ENCODE data around the gene ECHS1. TPM values are rescaled to one million over a fixed set of nuclear protein-coding genes. Genes with fewer than 3 reads are reported as not detected.

Gene ECHS1
- polyA plus RNA-seq, 2 of the 4 experiments (the other 2 are of a cell fraction) = 66.7 to 133 TPM

- WGBS (ENCODE audit: missing lambda C conversion rate) = 96% methylated on average over 7 of the region's 7 CpGs
- Histone ChIP-seq H3K4me3 (no peak overlapping the region), H3K27ac (no peak overlapping the region), H3K4me2 (no peak overlapping the region), H3K9me3 (no peaks in the 10 kb centered on the region), H3K4me1 (peaks cover 10% of the 10 kb centered on the region; the same call in 2 of the 3 replicates)
- ChIA-PET POLR2A (no interaction called here), CTCF (interaction anchor here (1.1 kb wide), 1 partner anchor 69 kb away, joined by 3 read pairs; no protein-coding TSS in a partner anchor)
- DNase-seq (ENCODE audit: low read depth in 1 of 2, low spot score in 1 of 2) = no peak
- FAIRE-seq = no peak
- TF ChIP-seq TFCP2L1 (CRISPR knock-in tag; IDR thresholded peaks at IDR 0.05) (no peak), KDM5A (IDR thresholded peaks at IDR 0.05) (no peak), TP53 (CRISPR knock-in tag; IDR thresholded peaks at IDR 0.05) (no peak), EHMT2 (IDR thresholded peaks at IDR 0.05; ENCODE audit: low read depth) (no peak), FOSB (CRISPR knock-in tag; IDR thresholded peaks at IDR 0.05) (no peak), SMC3 (IDR thresholded peaks at IDR 0.05) (no peak), CEBPB (IDR thresholded peaks at IDR 0.05) (no peak), ZSCAN20 (CRISPR knock-in tag; IDR thresholded peaks at IDR 0.05) (no peak), RFX5 (IDR thresholded peaks at IDR 0.05) (no peak), NR3C1 (IDR thresholded peaks at IDR 0.05) (no peak), CHD4 (IDR thresholded peaks at IDR 0.05; ENCODE audit: borderline replicate concordance) (no peak), HEYL (CRISPR knock-in tag; IDR thresholded peaks at IDR 0.05) (no peak), EHF (CRISPR knock-in tag; IDR thresholded peaks at IDR 0.05) (no peak), HOXB13 (CRISPR knock-in tag; IDR thresholded peaks at IDR 0.05; ENCODE audit: low read depth) (no peak), ZC3H11A (IDR thresholded peaks at IDR 0.05) (no peak), SREBF2 (IDR thresholded peaks at IDR 0.05) (no peak), BHLHE40 (IDR thresholded peaks at IDR 0.05; ENCODE audit: low read depth, low read length) (no peak)
- TF ChIP-seq, protein P1, sequence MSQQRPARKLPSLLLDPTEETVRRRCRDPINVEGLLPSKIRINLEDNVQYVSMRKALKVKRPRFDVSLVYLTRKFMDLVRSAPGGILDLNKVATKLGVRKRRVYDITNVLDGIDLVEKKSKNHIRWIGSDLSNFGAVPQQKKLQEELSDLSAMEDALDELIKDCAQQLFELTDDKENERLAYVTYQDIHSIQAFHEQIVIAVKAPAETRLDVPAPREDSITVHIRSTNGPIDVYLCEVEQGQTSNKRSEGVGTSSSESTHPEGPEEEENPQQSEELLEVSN (IDR thresholded peaks at IDR 0.05; ENCODE audit: borderline replicate concordance, low read depth) = no peak
- TF ChIP-seq, protein P2, sequence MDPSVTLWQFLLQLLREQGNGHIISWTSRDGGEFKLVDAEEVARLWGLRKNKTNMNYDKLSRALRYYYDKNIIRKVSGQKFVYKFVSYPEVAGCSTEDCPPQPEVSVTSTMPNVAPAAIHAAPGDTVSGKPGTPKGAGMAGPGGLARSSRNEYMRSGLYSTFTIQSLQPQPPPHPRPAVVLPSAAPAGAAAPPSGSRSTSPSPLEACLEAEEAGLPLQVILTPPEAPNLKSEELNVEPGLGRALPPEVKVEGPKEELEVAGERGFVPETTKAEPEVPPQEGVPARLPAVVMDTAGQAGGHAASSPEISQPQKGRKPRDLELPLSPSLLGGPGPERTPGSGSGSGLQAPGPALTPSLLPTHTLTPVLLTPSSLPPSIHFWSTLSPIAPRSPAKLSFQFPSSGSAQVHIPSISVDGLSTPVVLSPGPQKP (IDR thresholded peaks at IDR 0.05; ENCODE audit: low read depth, low read length) = no peak
- TF ChIP-seq, protein P3, sequence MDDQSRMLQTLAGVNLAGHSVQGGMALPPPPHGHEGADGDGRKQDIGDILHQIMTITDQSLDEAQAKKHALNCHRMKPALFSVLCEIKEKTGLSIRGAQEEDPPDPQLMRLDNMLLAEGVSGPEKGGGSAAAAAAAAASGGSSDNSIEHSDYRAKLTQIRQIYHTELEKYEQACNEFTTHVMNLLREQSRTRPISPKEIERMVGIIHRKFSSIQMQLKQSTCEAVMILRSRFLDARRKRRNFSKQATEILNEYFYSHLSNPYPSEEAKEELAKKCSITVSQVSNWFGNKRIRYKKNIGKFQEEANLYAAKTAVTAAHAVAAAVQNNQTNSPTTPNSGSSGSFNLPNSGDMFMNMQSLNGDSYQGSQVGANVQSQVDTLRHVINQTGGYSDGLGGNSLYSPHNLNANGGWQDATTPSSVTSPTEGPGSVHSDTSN (IDR thresholded peaks at IDR 0.05) = no peak
- ATAC-seq = no peak
Measured at GRCh38 chr10:133397938-133398337, 24.8 kb upstream of the ECHS1 start.

GRCh38 chr10:133396035-133396624, 23.0 kb upstream of the ECHS1 start:
- Histone ChIP-seq H3K9me3 (no peaks in the 10 kb centered on the region), H3K4me1 (peaks cover 10% of the 10 kb centered on the region; the same call in 2 of the 3 replicates), H3K27ac (no peak overlapping the region), H3K4me2 (no peak overlapping the region), H3K4me3 (no peak overlapping the region)
- TF ChIP-seq HDAC2 (IDR thresholded peaks at IDR 0.05) (no peak), ZC3H11A (IDR thresholded peaks at IDR 0.05) (no peak)
- WGBS (ENCODE audit: missing lambda C conversion rate) = 94% methylated on average over 19 of the region's 19 CpGs
- ATAC-seq (no peak), DNase-seq (ENCODE audit: low read depth in 1 of 2, low spot score in 1 of 2) (no peak), FAIRE-seq (no peak)
- ChIA-PET POLR2A (no interaction called here), CTCF (interaction anchor here (1.1 kb wide), 1 partner anchor 66 kb away, joined by 7 read pairs; no protein-coding TSS in a partner anchor)

- H3K4me3 ChIP-seq = peak overlapping the region; percentile 63
- POLR2A ChIA-PET = no interaction called here
- ATAC-seq = peak in 1 of 2 experiments; percentile 4; a peak in 4 of 6 replicates
- 30% methylated on average over 21 of the region's 21 CpGs for WGBS (ENCODE audit: missing lambda C conversion rate)
- no peaks in the 10 kb centered on the region for H3K9me3 ChIP-seq
- CTCF ChIA-PET = interaction anchor here (0.6 to 1.5 kb wide), 2 partner anchors 65 kb away, joined by 3 to 4 read pairs; no protein-coding TSS in a partner anchor
- H3K4me2 ChIP-seq = peak overlapping the region; percentile 83
- H3K4me1 ChIP-seq = peaks cover 14% of the 10 kb centered on the region; the same call in 2 of the 3 replicates
- DNase-seq (ENCODE audit: low read depth in 1 of 2, low spot score in 1 of 2) = no peak
- no peak for FAIRE-seq
- H3K27ac ChIP-seq = peak overlapping the region; percentile 85 to 97
- TF ChIP-seq HOXB13 (CRISPR knock-in tag; IDR thresholded peaks at IDR 0.05; ENCODE audit: low read depth) (no peak), RFX5 (IDR thresholded peaks at IDR 0.05) (no peak), POLR2AphosphoS2 (conservative IDR thresholded peaks at IDR 0.05; ENCODE audit: low read length) (no peak), ZNF302 (CRISPR knock-in tag; IDR thresholded peaks at IDR 0.05) (no peak), TFCP2L1 (CRISPR knock-in tag; IDR thresholded peaks at IDR 0.05) (no peak), ESRRA (IDR thresholded peaks at IDR 0.05; ENCODE audit: borderline replicate concordance, low read length) (no peak), NR3C1 (IDR thresholded peaks at IDR 0.05) (no peak), NFE2L2 (conservative IDR thresholded peaks at IDR 0.05; ENCODE audit: low read length) (no peak), KDM1A (IDR thresholded peaks at IDR 0.05; ENCODE audit: low read depth) (no peak), FOSL2 (IDR thresholded peaks at IDR 0.05) (no peak), FOSL2 (CRISPR knock-in tag; IDR thresholded peaks at IDR 0.05) (no peak), PHF8 (IDR thresholded peaks at IDR 0.05; ENCODE audit: borderline replicate concordance, low read depth) (no peak), SREBF2 (IDR thresholded peaks at IDR 0.05) (no peak), EHF (CRISPR knock-in tag; IDR thresholded peaks at IDR 0.05) (no peak)
- TF ChIP-seq, protein P4, sequence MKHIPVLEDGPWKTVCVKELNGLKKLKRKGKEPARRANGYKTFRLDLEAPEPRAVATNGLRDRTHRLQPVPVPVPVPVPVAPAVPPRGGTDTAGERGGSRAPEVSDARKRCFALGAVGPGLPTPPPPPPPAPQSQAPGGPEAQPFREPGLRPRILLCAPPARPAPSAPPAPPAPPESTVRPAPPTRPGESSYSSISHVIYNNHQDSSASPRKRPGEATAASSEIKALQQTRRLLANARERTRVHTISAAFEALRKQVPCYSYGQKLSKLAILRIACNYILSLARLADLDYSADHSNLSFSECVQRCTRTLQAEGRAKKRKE (CRISPR knock-in tag; IDR thresholded peaks at IDR 0.05; ENCODE audit: low read depth) = no peak
- TF ChIP-seq, protein P5, sequence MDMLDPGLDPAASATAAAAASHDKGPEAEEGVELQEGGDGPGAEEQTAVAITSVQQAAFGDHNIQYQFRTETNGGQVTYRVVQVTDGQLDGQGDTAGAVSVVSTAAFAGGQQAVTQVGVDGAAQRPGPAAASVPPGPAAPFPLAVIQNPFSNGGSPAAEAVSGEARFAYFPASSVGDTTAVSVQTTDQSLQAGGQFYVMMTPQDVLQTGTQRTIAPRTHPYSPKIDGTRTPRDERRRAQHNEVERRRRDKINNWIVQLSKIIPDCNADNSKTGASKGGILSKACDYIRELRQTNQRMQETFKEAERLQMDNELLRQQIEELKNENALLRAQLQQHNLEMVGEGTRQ (IDR thresholded peaks at IDR 0.05) = no peak
Measured at GRCh38 chr10:133394801-133395221, 21.7 kb upstream of the ECHS1 start.
